Suppressor macrophage treated with lipopolysaccharide for 1 hour (primary cell): ENCODE data around the gene COL6A3.

Source experiments
- DNase-seq, 3 donors: peaks; one replicate each; pipeline ENCODE4 v3.0.0-alpha.2; 2020 to 2022

Gene COL6A3

GRCh38 chr2:237438080-237438940, 24.3 kb upstream of the COL6A3 start:
- no peak for DNase-seq

GRCh38 chr2:237437566-237437965, 23.6 kb upstream of the COL6A3 start:
- no peak for DNase-seq

- no peak for DNase-seq
Measured at GRCh38 chr2:237435844-237436587, 22.1 kb upstream of the COL6A3 start.

GRCh38 chr2:237434866-237435311, 20.9 kb upstream of the COL6A3 start:
- DNase-seq, result peak; percentile 51 to 77 (median 60)

GRCh38 chr2:237433920-237434676, 20.1 kb upstream of the COL6A3 start:
- DNase-seq, result no peak

GRCh38 chr2:237432484-237433092, 18.6 kb upstream of the COL6A3 start:
- DNase-seq, result peak; percentile 64 to 87 (median 70)

- DNase-seq, result no peak
Measured at GRCh38 chr2:237431837-237432236, 17.9 kb upstream of the COL6A3 start.

- peak; percentile 67 to 84 (median 68) for DNase-seq
Measured at GRCh38 chr2:237431372-237431771, 17.4 kb upstream of the COL6A3 start.

- no peak for DNase-seq
Measured at GRCh38 chr2:237430861-237431260, 16.9 kb upstream of the COL6A3 start.

- no peak for DNase-seq
Measured at GRCh38 chr2:237429753-237430152, 15.8 kb upstream of the COL6A3 start.

GRCh38 chr2:237427769-237428506, 14.0 kb upstream of the COL6A3 start:
- DNase-seq, result no peak

- no peak for DNase-seq
Measured at GRCh38 chr2:237426517-237426916, 12.6 kb upstream of the COL6A3 start.

GRCh38 chr2:237425320-237425719, 11.4 kb upstream of the COL6A3 start:
- no peak for DNase-seq

GRCh38 chr2:237424544-237424943, 10.6 kb upstream of the COL6A3 start:
- no peak for DNase-seq

- DNase-seq, result no peak
Measured at GRCh38 chr2:237423891-237424290, 9.9 kb upstream of the COL6A3 start.

GRCh38 chr2:237422309-237422708, 8.3 kb upstream of the COL6A3 start:
- DNase-seq, result no peak

- peak; percentile 72 to 88 (median 78) for DNase-seq
Measured at GRCh38 chr2:237421542-237422116, 7.7 kb upstream of the COL6A3 start.

- no peak for DNase-seq
Measured at GRCh38 chr2:237418300-237418699, 4.3 kb upstream of the COL6A3 start.

- no peak for DNase-seq
Measured at GRCh38 chr2:237412988-237413776, 782 bp downstream of the COL6A3 start.

- DNase-seq, result no peak
Measured at GRCh38 chr2:237412646-237412987, 1.3 kb downstream of the COL6A3 start.
